DOHH2 (cell line): Measurements from ENCODE around the gene CDC37L1.

Experiments used
- H3F3A ChIP-seq: fragments of 200-600 bp; sonication (generic), shearing (Covaris generic); 2 replicates; pipeline ENCODE4 v1.6.0; 2016; ENCODE audit warnings: antibody characterized with exemption, mild to moderate bottlenecking; ENCODE audit not compliant: control insufficient read depth, insufficient read depth
- H3K27ac ChIP-seq: fragments of 200-600 bp; sonication (generic); 2 replicates; pipeline ENCODE4 v1.5.1; 2014; ENCODE audit warnings: low read depth, mild to moderate bottlenecking, low read length, moderate library complexity
- H3K27me3 ChIP-seq: fragments of 200-600 bp; sonication (generic); 2 replicates; pipeline ENCODE4 v1.6.1; 2014; ENCODE audit warnings: mild to moderate bottlenecking, low read length, mixed read lengths; ENCODE audit not compliant: control insufficient read depth
- H3K36me3 ChIP-seq: fragments of 200-600 bp; sonication (generic); 2 replicates; pipeline ENCODE4 v1.6.1; 2014; ENCODE audit warnings: mild to moderate bottlenecking, low read length, moderate library complexity, mixed read lengths; ENCODE audit not compliant: control insufficient read depth
- H3K4me1 ChIP-seq: fragments of 200-600 bp; sonication (generic); 2 replicates; pipeline ENCODE4 v1.6.1; 2014; ENCODE audit warnings: mild to moderate bottlenecking, low read length, mixed read lengths; ENCODE audit not compliant: control insufficient read depth
- H3K4me2 ChIP-seq: fragments of 200-600 bp; sonication (generic); 2 replicates; pipeline ENCODE4 v1.6.0; 2014; ENCODE audit warnings: mild to moderate bottlenecking, low read length, moderate library complexity
- H3K4me3 ChIP-seq: fragments of 200-600 bp; sonication (generic); 2 replicates; pipeline ENCODE4 v1.5.1; 2014; ENCODE audit warnings: mild to moderate bottlenecking, low read length, mixed read lengths
- H3K79me2 ChIP-seq: fragments of 200-600 bp; sonication (generic); 2 replicates; pipeline ENCODE4 v1.6.1; 2014; ENCODE audit warnings: mild to moderate bottlenecking, low read length, mixed read lengths; ENCODE audit not compliant: control insufficient read depth
- H3K9me2 ChIP-seq: fragments of 200-600 bp; sonication (generic); replicated peaks from 2 replicates; pipeline ENCODE4 v1.6.1; 2014; ENCODE audit warnings: mild to moderate bottlenecking, low read length, mixed read lengths; ENCODE audit not compliant: control insufficient read depth
- H3K9me3 ChIP-seq: fragments of 200-600 bp; sonication (generic); 2 replicates; pipeline ENCODE4 v1.6.1; 2014; ENCODE audit warnings: antibody characterized with exemption, low read length, mixed read lengths; ENCODE audit not compliant: control insufficient read depth, insufficient read depth
- H4K20me1 ChIP-seq: fragments of 200-600 bp; sonication (generic); 2 replicates; pipeline ENCODE4 v1.6.0; 2014; ENCODE audit warnings: low read depth, mild to moderate bottlenecking, antibody characterized with exemption, low read length, moderate library complexity; ENCODE audit not compliant: control insufficient read depth, insufficient read depth
- EZH2phosphoT487 ChIP-seq: fragments of 200-600 bp; sonication (generic); IDR thresholded peaks from 2 replicates; pipeline ENCODE4 v1.6.1; 2017; ENCODE audit warnings: borderline replicate concordance, mild to moderate bottlenecking, antibody characterized with exemption, low read length, moderate library complexity, mixed read lengths
- TF ChIP-seq, protein P1 (sequence below): fragments of 200-600 bp; sonication (generic); IDR thresholded peaks from one replicate; pipeline ENCODE4 v1.5.1; 2014; ENCODE audit warnings: antibody characterized with exemption, mild to moderate bottlenecking, low read depth, low read length; ENCODE audit not compliant: poor library complexity, severe bottlenecking

Gene CDC37L1

DNA sequence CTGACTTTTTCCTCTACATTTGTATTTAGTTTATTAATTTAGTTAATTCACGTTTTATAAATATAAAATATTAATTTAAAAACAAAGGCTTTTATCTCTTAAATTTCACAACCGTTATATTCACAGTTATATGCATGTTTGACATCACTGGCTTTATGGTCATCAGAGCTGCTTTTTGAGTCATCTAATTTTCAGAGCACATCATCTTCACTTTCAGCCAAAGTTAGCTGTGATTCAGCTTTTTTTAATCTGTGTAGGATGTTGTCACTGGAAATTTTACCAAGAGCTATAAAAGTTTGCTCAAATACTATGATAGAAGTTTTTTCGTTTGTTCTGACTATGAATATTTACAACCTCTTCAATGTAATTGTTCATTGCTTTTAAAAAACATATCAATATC lies 12.4 kb downstream of the CDC37L1 start:
- peaks cover 15% of the 10 kb centered on the region; the same call in 1 of the 2 replicates for H3K79me2 ChIP-seq
- no peak for TF ChIP-seq EZH2phosphoT487
- TF ChIP-seq, protein P1, sequence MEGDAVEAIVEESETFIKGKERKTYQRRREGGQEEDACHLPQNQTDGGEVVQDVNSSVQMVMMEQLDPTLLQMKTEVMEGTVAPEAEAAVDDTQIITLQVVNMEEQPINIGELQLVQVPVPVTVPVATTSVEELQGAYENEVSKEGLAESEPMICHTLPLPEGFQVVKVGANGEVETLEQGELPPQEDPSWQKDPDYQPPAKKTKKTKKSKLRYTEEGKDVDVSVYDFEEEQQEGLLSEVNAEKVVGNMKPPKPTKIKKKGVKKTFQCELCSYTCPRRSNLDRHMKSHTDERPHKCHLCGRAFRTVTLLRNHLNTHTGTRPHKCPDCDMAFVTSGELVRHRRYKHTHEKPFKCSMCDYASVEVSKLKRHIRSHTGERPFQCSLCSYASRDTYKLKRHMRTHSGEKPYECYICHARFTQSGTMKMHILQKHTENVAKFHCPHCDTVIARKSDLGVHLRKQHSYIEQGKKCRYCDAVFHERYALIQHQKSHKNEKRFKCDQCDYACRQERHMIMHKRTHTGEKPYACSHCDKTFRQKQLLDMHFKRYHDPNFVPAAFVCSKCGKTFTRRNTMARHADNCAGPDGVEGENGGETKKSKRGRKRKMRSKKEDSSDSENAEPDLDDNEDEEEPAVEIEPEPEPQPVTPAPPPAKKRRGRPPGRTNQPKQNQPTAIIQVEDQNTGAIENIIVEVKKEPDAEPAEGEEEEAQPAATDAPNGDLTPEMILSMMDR = no peak
- H3K36me3 ChIP-seq = peaks cover 51% of the 10 kb centered on the region
- H3K9me2 ChIP-seq = no peaks in the 10 kb centered on the region
- H3K4me1 ChIP-seq = no peaks in the 10 kb centered on the region
- H3K4me3 ChIP-seq = no peak overlapping the region
- H3K27me3 ChIP-seq = no peaks in the 10 kb centered on the region
- H3K4me2 ChIP-seq = no peak overlapping the region
- peaks cover 4% of the 10 kb centered on the region; the same call in 1 of the 2 replicates for H3F3A ChIP-seq
- H3K27ac ChIP-seq = no peak overlapping the region
- H3K9me3 ChIP-seq = no peaks in the 10 kb centered on the region
- no peaks in the 10 kb centered on the region for H4K20me1 ChIP-seq

DNA sequence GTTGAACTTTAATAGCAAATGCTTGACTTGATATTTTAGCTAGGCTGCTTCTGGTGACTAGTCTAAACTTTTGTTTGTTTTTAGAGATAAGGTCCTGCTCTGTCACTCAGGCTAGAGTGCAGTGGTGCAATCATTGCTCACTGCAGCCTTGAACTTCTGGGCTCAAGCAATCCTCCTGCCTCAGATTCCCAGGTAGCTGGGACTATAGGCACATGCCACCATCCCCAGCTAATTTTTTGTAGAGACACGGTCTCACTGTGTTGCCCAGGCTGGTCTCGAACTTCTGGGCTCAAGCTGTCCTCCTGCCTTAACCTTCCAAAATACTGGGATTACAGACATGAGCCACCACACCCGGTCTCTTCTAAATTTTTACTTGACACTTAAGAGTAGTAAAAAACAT lies 20.7 kb downstream of the CDC37L1 start:
- Histone ChIP-seq H3K36me3 (peaks cover 78% of the 10 kb centered on the region), H3K9me3 (no peaks in the 10 kb centered on the region)

DNA sequence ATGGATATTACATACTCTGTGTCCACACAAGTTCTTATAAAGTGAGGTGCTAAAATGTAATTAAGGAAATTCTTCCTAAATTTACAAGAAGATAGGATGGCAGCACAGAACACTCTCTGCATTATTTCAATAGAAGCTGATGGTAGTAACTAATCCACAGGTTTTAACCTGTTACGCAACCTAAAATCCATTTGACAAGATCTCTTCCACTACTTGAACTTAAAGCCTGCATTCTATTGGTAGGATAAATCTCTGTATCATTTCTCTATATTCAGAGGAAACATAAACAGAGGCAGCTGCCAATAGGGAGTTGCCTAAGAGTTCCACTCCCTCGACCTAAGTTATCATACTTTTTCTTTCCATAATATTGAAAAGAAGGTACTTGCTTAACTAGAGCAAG lies 21.6 kb downstream of the CDC37L1 start:
- Histone ChIP-seq H3K9me2 (no peaks in the 10 kb centered on the region), H4K20me1 (no peaks in the 10 kb centered on the region), H3F3A (no peaks in the 10 kb centered on the region), H3K27ac (no peak overlapping the region), H3K27me3 (no peaks in the 10 kb centered on the region), H3K4me3 (no peak overlapping the region), H3K9me3 (no peaks in the 10 kb centered on the region), H3K36me3 (peaks cover 81% of the 10 kb centered on the region), H3K4me2 (no peak overlapping the region), H3K4me1 (no peaks in the 10 kb centered on the region), H3K79me2 (no peaks in the 10 kb centered on the region; the same call in 1 of the 2 replicates)
- TF ChIP-seq, protein P1 = no peak

More for the DNA sequence above, 20.7 kb downstream of the CDC37L1 start:
- TF ChIP-seq, protein P1 = no peak
- no peak for TF ChIP-seq EZH2phosphoT487
- H3K4me3 ChIP-seq = no peak overlapping the region
- no peak overlapping the region for H3K27ac ChIP-seq
- H3K4me2 ChIP-seq = no peak overlapping the region
- H3K27me3 ChIP-seq = no peaks in the 10 kb centered on the region
- H3K9me2 ChIP-seq = no peaks in the 10 kb centered on the region
- no peaks in the 10 kb centered on the region; the same call in 1 of the 2 replicates for H3K79me2 ChIP-seq
- H3K4me1 ChIP-seq = no peaks in the 10 kb centered on the region
- H3F3A ChIP-seq = no peaks in the 10 kb centered on the region
- H4K20me1 ChIP-seq = no peaks in the 10 kb centered on the region

DNA sequence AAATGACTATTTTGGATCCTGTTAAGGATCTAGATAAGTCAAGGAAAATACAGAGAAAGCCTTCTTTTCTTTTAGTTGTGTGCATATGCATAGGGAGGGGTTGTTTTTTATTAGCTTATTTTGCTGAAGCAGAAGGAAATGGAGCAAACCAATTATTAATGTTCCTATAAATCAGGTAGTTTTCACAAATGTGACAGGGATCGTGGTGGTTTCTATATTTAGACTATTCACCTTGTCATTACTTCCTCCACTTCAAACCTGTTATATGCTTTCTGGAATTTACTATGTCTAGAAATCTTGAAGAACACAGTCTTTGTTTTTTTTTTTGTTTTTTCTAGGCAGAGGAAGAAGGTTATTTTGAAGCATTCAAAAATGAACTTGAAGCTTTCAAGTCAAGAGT lies 22.2 kb downstream of the CDC37L1 start:
- H3K9me3 ChIP-seq = no peaks in the 10 kb centered on the region
- no peak overlapping the region for H3K4me3 ChIP-seq
- no peaks in the 10 kb centered on the region; the same call in 1 of the 2 replicates for H3F3A ChIP-seq
- H3K9me2 ChIP-seq = no peaks in the 10 kb centered on the region
- H3K4me2 ChIP-seq = no peak overlapping the region
- H3K36me3 ChIP-seq = peaks cover 81% of the 10 kb centered on the region
- H4K20me1 ChIP-seq = no peaks in the 10 kb centered on the region
- no peak overlapping the region for H3K27ac ChIP-seq
- H3K79me2 ChIP-seq = no peaks in the 10 kb centered on the region
- H3K27me3 ChIP-seq = no peaks in the 10 kb centered on the region
- no peak for TF ChIP-seq EZH2phosphoT487
- TF ChIP-seq, protein P1 = no peak
- H3K4me1 ChIP-seq = no peaks in the 10 kb centered on the region
